ENCODE measurements around the gene ATXN2. TPM values are rescaled to one million over a fixed set of nuclear protein-coding genes. Genes with fewer than 3 reads are reported as not detected.

Gene ATXN2
- total RNA-seq, 1 experiment from 2014 or later = 56.3 TPM

DNA sequence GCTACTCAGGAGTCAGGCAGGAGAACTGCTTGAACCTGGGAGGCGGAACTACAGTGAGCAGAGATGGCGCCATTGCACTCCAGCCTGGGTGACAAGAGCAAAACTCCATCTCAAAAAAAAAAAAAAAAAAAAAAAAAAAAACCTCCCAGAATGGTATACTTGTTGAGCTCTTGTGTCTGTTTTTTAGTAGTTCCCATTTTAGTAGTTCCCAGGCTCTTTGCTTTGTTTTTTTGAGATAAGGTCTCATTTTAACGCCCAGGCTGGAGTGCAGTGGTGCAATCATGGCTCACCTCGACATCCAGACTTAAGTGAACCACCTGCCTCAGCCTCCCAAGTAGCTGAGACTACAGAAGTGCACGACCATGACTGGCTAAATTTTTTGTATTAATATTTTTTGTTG lies 13.4 kb downstream of the ATXN2 start:
- Mint-ChIP-seq H3K4me3 (no peak overlapping the region), H3K27me3 (ENCODE audit: low read depth) (no peaks in the 10 kb centered on the region), H3K4me1 (no peaks in the 10 kb centered on the region), H3K36me3 (no peaks in the 10 kb centered on the region), H3K27ac (no peak overlapping the region), H3K9me3 (no peaks in the 10 kb centered on the region)
- ATAC-seq (no peak), DNase-seq (ENCODE audit: low spot score) (no peak)
- ChIA-PET POLR2A (interaction anchor here (0.6 to 1.2 kb wide), 2 partner anchors 11 to 182 kb away, joined by 3 read pairs; no protein-coding TSS in a partner anchor), CTCF (interaction anchor here (0.6 to 1.7 kb wide), 12 partner anchors 10 to 1928 kb away, joined by 3 to 7 read pairs (median 4); no protein-coding TSS in a partner anchor)
- TF ChIP-seq, protein P1, sequence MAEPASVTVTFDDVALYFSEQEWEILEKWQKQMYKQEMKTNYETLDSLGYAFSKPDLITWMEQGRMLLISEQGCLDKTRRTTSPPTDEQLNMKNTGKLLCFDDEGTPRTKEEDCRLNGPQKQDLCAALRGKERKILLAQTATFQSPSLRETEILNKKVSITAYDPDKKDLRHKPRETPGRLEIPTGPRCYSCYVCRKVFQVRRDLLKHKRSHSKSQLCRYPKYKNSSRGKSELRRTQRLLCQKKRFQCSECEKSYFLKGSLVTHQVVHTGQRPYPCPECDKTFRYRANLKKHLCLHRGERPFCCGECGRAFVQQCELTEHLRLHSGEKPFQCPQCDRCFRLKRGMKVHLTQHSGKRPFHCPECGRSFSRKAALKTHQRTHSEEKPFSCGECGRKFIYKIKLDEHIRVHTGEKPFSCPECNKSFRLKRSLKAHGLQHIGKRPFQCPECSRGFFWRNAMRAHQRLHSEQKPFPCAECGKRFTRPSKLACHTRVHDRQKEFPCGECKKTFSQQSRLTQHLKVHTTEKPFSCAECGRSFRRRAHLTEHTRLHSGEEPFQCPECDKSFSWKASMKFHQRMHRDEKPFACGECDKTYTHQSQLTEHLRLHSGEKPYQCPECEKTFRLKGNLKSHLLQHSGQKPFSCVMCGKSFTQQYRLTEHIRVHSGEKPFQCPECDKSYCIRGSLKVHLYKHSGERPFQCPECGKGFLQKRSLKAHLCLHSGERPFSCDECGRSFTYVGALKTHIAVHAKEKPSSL (CRISPR knock-in tag; conservative IDR thresholded peaks at IDR 0.05) = no peak
- TF ChIP-seq ZNF121 (CRISPR knock-in tag; IDR thresholded peaks at IDR 0.05) (no peak), ERG (CRISPR knock-in tag; IDR thresholded peaks at IDR 0.05) (no peak), SP1 (CRISPR knock-in tag; conservative IDR thresholded peaks at IDR 0.05) (no peak), IRF1 (CRISPR knock-in tag; IDR thresholded peaks at IDR 0.05) (no peak)
- TF ChIP-seq, protein P2, sequence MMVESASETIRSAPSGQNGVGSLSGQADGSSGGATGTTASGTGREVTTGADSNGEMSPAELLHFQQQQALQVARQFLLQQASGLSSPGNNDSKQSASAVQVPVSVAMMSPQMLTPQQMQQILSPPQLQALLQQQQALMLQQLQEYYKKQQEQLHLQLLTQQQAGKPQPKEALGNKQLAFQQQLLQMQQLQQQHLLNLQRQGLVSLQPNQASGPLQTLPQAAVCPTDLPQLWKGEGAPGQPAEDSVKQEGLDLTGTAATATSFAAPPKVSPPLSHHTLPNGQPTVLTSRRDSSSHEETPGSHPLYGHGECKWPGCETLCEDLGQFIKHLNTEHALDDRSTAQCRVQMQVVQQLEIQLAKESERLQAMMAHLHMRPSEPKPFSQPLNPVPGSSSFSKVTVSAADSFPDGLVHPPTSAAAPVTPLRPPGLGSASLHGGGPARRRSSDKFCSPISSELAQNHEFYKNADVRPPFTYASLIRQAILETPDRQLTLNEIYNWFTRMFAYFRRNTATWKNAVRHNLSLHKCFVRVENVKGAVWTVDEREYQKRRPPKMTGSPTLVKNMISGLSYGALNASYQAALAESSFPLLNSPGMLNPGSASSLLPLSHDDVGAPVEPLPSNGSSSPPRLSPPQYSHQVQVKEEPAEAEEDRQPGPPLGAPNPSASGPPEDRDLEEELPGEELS (CRISPR knock-in tag; IDR thresholded peaks at IDR 0.05) = no peak
- TF ChIP-seq, protein P3, sequence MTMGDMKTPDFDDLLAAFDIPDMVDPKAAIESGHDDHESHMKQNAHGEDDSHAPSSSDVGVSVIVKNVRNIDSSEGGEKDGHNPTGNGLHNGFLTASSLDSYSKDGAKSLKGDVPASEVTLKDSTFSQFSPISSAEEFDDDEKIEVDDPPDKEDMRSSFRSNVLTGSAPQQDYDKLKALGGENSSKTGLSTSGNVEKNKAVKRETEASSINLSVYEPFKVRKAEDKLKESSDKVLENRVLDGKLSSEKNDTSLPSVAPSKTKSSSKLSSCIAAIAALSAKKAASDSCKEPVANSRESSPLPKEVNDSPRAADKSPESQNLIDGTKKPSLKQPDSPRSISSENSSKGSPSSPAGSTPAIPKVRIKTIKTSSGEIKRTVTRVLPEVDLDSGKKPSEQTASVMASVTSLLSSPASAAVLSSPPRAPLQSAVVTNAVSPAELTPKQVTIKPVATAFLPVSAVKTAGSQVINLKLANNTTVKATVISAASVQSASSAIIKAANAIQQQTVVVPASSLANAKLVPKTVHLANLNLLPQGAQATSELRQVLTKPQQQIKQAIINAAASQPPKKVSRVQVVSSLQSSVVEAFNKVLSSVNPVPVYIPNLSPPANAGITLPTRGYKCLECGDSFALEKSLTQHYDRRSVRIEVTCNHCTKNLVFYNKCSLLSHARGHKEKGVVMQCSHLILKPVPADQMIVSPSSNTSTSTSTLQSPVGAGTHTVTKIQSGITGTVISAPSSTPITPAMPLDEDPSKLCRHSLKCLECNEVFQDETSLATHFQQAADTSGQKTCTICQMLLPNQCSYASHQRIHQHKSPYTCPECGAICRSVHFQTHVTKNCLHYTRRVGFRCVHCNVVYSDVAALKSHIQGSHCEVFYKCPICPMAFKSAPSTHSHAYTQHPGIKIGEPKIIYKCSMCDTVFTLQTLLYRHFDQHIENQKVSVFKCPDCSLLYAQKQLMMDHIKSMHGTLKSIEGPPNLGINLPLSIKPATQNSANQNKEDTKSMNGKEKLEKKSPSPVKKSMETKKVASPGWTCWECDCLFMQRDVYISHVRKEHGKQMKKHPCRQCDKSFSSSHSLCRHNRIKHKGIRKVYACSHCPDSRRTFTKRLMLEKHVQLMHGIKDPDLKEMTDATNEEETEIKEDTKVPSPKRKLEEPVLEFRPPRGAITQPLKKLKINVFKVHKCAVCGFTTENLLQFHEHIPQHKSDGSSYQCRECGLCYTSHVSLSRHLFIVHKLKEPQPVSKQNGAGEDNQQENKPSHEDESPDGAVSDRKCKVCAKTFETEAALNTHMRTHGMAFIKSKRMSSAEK (CRISPR knock-in tag; IDR thresholded peaks at IDR 0.05; ENCODE audit: borderline replicate concordance) = no peak

GRCh38 chr12:111584959-111585358 lies 14.2 kb downstream of the ATXN2 start:
- H3K4me3 Mint-ChIP-seq = no peak overlapping the region
- no peaks in the 10 kb centered on the region for H3K9me3 Mint-ChIP-seq
- POLR2A ChIA-PET = interaction anchor here (0.7 to 1.2 kb wide), 2 partner anchors 10 to 42 kb away, joined by 3 to 4 read pairs; no protein-coding TSS in a partner anchor
- no peak for ATAC-seq
- CTCF ChIA-PET = interaction anchor here (0.6 to 1.2 kb wide), 3 partner anchors 188 to 1250 kb away, joined by 4 read pairs; no protein-coding TSS in a partner anchor
- H3K27ac Mint-ChIP-seq = no peak overlapping the region
- no peak for DNase-seq (ENCODE audit: low spot score)
- no peaks in the 10 kb centered on the region for H3K27me3 Mint-ChIP-seq (ENCODE audit: low read depth)
- H3K36me3 Mint-ChIP-seq = no peaks in the 10 kb centered on the region
- no peaks in the 10 kb centered on the region for H3K4me1 Mint-ChIP-seq
- TF ChIP-seq, protein P2 (CRISPR knock-in tag; IDR thresholded peaks at IDR 0.05) = no peak
- TF ChIP-seq NFYB (CRISPR knock-in tag; conservative IDR thresholded peaks at IDR 0.05; ENCODE audit: low read depth) (no peak), IRF1 (CRISPR knock-in tag; IDR thresholded peaks at IDR 0.05) (no peak), TP53 (CRISPR knock-in tag; IDR thresholded peaks at IDR 0.05) (no peak), EMX1 (CRISPR knock-in tag; IDR thresholded peaks at IDR 0.05) (no peak), GTF2I (CRISPR knock-in tag; conservative IDR thresholded peaks at IDR 0.05) (no peak), ERG (CRISPR knock-in tag; IDR thresholded peaks at IDR 0.05) (no peak)
- TF ChIP-seq, protein P4, sequence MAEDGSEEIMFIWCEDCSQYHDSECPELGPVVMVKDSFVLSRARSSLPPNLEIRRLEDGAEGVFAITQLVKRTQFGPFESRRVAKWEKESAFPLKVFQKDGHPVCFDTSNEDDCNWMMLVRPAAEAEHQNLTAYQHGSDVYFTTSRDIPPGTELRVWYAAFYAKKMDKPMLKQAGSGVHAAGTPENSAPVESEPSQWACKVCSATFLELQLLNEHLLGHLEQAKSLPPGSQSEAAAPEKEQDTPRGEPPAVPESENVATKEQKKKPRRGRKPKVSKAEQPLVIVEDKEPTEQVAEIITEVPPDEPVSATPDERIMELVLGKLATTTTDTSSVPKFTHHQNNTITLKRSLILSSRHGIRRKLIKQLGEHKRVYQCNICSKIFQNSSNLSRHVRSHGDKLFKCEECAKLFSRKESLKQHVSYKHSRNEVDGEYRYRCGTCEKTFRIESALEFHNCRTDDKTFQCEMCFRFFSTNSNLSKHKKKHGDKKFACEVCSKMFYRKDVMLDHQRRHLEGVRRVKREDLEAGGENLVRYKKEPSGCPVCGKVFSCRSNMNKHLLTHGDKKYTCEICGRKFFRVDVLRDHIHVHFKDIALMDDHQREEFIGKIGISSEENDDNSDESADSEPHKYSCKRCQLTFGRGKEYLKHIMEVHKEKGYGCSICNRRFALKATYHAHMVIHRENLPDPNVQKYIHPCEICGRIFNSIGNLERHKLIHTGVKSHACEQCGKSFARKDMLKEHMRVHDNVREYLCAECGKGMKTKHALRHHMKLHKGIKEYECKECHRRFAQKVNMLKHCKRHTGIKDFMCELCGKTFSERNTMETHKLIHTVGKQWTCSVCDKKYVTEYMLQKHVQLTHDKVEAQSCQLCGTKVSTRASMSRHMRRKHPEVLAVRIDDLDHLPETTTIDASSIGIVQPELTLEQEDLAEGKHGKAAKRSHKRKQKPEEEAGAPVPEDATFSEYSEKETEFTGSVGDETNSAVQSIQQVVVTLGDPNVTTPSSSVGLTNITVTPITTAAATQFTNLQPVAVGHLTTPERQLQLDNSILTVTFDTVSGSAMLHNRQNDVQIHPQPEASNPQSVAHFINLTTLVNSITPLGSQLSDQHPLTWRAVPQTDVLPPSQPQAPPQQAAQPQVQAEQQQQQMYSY (CRISPR knock-in tag; IDR thresholded peaks at IDR 0.05) = no peak
- TF ChIP-seq, protein P5, sequence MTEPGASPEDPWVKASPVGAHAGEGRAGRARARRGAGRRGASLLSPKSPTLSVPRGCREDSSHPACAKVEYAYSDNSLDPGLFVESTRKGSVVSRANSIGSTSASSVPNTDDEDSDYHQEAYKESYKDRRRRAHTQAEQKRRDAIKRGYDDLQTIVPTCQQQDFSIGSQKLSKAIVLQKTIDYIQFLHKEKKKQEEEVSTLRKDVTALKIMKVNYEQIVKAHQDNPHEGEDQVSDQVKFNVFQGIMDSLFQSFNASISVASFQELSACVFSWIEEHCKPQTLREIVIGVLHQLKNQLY (CRISPR knock-in tag; IDR thresholded peaks at IDR 0.05) = no peak

Measured in WTC11 (cell line).